ENCODE measurements around the gene JAZF1. TPM values are rescaled to one million over a fixed set of nuclear protein-coding genes. Genes with fewer than 3 reads are reported as not detected.

Gene JAZF1
- total RNA-seq, 1 experiment from 2014 or later: 3.4 TPM

GRCh38 chr7:28060371-28060950 is 120.1 kb downstream of the JAZF1 start:
- Histone ChIP-seq H3K9ac (ENCODE audit: low read length) (no peak overlapping the region), H4K20me1 (ENCODE audit: insufficient read depth) (no peaks in the 10 kb centered on the region), H2AFZ (ENCODE audit: low read depth, low read length, poor library complexity, severe bottlenecking) (no peak overlapping the region), H3K4me1 (ENCODE audit: control insufficient read depth in 1 of 2, insufficient read depth in 2 of 2, low read length in 2 of 2) (peaks cover 0 to 7% of the 10 kb centered on the region in 2 experiments; a peak in 2 of 4 replicates), H3K9me3 (ENCODE audit: control insufficient read depth in 1 of 2, insufficient read depth in 1 of 2, low read depth in 1 of 2, low read length in 2 of 2) (no peaks in the 10 kb centered on the region), H3K9me2 (ENCODE audit: insufficient read depth) (no peaks in the 10 kb centered on the region), H3K79me2 (ENCODE audit: insufficient read depth, low read length) (no peaks in the 10 kb centered on the region), H3K27ac (ENCODE audit: low read depth, low read length) (no peak overlapping the region), H3K4me3 (replicated peaks in 1 of 2; ENCODE audit: low read depth in 1 of 2, low read length in 2 of 2) (no peak overlapping the region), H3K27me3 (ENCODE audit: insufficient read depth, low read length) (no peaks in the 10 kb centered on the region), H3K4me2 (ENCODE audit: low read length) (no peak overlapping the region), H3K36me3 (ENCODE audit: control insufficient read depth in 1 of 2, insufficient read depth in 2 of 2, low read length in 2 of 2) (no peaks in the 10 kb centered on the region)
- BruUV-seq (replicated peaks): no TSS peak
- RAD21 ChIA-PET (ENCODE audit: low non-redundant PET in 1 of 2, low total read pairs in 2 of 2, uncharacterized antibody in 2 of 2, unreplicated experiment in 2 of 2): no interaction called here
- ATAC-seq: no peak
- CTCF ChIA-PET: interaction anchor here (1.8 to 3.7 kb wide), 3 partner anchors 14 to 33 kb away, joined by 5 to 33 read pairs (median 17); no protein-coding TSS in a partner anchor
- intact Hi-C loops (cut with micrococcal nuclease): no loop called here
- no peak for DNase-seq (ENCODE audit: low read depth, low spot score)
- TF ChIP-seq EZH2 (IDR thresholded peaks at IDR 0.05) (no peak), JUND (IDR thresholded peaks at IDR 0.05) (no peak), SP1 (IDR thresholded peaks at IDR 0.05; ENCODE audit: low read depth) (no peak)
- POLR2A ChIA-PET: no interaction called here

DNA sequence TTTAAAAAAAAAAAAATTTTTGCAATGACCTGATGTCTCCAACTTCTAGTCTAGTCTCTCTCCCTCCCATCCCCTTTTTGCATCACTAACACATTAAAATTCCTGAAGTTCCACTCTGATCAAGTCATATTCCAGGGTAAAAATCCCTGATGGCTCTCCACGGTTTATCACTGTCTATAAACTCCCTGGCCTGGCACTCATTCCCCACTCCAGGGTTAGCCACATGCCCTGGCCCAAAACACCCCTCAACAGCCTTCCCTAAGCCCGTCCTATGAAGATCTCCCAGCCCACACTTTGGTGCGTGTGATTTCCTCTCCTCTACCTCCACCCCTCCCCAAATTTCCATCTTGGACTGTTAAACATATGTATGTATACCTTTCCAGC is 125.4 kb downstream of the JAZF1 start:
- RAD21 ChIA-PET (ENCODE audit: low non-redundant PET in 1 of 2, low total read pairs in 2 of 2, uncharacterized antibody in 2 of 2, unreplicated experiment in 2 of 2): no interaction called here
- no peaks in the 10 kb centered on the region for H3K9me2 ChIP-seq (ENCODE audit: insufficient read depth)

More for the DNA sequence above, 125.4 kb downstream of the JAZF1 start:
- H4K20me1 ChIP-seq (ENCODE audit: insufficient read depth): no peaks in the 10 kb centered on the region
- no peaks in the 10 kb centered on the region for H3K79me2 ChIP-seq (ENCODE audit: insufficient read depth, low read length)
- ChIA-PET POLR2A (no interaction called here), CTCF (interaction anchor here (0.9 kb wide), 1 partner anchor 8 kb away, joined by 3 read pairs; no protein-coding TSS in a partner anchor)
- no peak for DNase-seq (ENCODE audit: low read depth, low spot score)
- BruUV-seq (replicated peaks): no TSS peak
- no peaks in the 10 kb centered on the region for H3K27me3 ChIP-seq (ENCODE audit: insufficient read depth, low read length)
- intact Hi-C loops (cut with micrococcal nuclease): no loop called here
- H3K9me3 ChIP-seq (ENCODE audit: control insufficient read depth in 1 of 2, insufficient read depth in 1 of 2, low read depth in 1 of 2, low read length in 2 of 2): no peaks in the 10 kb centered on the region
- TF ChIP-seq CBX3 (IDR thresholded peaks at IDR 0.05; ENCODE audit: low read depth): no peak
- TF ChIP-seq, protein P1, sequence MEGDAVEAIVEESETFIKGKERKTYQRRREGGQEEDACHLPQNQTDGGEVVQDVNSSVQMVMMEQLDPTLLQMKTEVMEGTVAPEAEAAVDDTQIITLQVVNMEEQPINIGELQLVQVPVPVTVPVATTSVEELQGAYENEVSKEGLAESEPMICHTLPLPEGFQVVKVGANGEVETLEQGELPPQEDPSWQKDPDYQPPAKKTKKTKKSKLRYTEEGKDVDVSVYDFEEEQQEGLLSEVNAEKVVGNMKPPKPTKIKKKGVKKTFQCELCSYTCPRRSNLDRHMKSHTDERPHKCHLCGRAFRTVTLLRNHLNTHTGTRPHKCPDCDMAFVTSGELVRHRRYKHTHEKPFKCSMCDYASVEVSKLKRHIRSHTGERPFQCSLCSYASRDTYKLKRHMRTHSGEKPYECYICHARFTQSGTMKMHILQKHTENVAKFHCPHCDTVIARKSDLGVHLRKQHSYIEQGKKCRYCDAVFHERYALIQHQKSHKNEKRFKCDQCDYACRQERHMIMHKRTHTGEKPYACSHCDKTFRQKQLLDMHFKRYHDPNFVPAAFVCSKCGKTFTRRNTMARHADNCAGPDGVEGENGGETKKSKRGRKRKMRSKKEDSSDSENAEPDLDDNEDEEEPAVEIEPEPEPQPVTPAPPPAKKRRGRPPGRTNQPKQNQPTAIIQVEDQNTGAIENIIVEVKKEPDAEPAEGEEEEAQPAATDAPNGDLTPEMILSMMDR (IDR thresholded peaks at IDR 0.05 in 2 of 3, conservative IDR thresholded peaks at IDR 0.05 in 1 of 3; ENCODE audit: borderline replicate concordance in 1 of 3, insufficient read depth in 1 of 3, low read depth in 2 of 3, low read length in 2 of 3): no peak
- no peak for TF ChIP-seq JUND (IDR thresholded peaks at IDR 0.05)
- no peak for TF ChIP-seq REST (IDR thresholded peaks at IDR 0.05; ENCODE audit: low read depth)
- no peak for TF ChIP-seq SP1 (IDR thresholded peaks at IDR 0.05; ENCODE audit: low read depth)
- TF ChIP-seq CEBPB (IDR thresholded peaks at IDR 0.05; ENCODE audit: low read depth): no peak
- TF ChIP-seq SIN3A (IDR thresholded peaks at IDR 0.05; ENCODE audit: low read depth): no peak
- no peak for TF ChIP-seq EZH2phosphoT487 (IDR thresholded peaks at IDR 0.05; ENCODE audit: borderline replicate concordance)
- no peak for TF ChIP-seq ZFX (IDR thresholded peaks at IDR 0.05)
- TF ChIP-seq SRF (IDR thresholded peaks at IDR 0.05; ENCODE audit: low read depth): no peak
- no peak overlapping the region for H3K27ac ChIP-seq (ENCODE audit: low read depth, low read length)
- H3K4me3 ChIP-seq (replicated peaks in 1 of 2; ENCODE audit: low read depth in 1 of 2, low read length in 2 of 2): no peak overlapping the region
- H2AFZ ChIP-seq (ENCODE audit: low read depth, low read length, poor library complexity, severe bottlenecking): no peak overlapping the region
- ATAC-seq: peak; percentile 44; the same call in 1 of the 2 replicates
- H3K4me1 ChIP-seq (ENCODE audit: control insufficient read depth in 1 of 2, insufficient read depth in 2 of 2, low read length in 2 of 2): peaks cover 0 to 13% of the 10 kb centered on the region in 2 experiments; a peak in 1 of 4 replicates
- H3K4me2 ChIP-seq (ENCODE audit: low read length): 0 out of 2 replicates have a peak overlapping the region, but pooled peaks have one; percentile 6
- no peak overlapping the region for H3K9ac ChIP-seq (ENCODE audit: low read length)
- no peaks in the 10 kb centered on the region for H3K36me3 ChIP-seq (ENCODE audit: control insufficient read depth in 1 of 2, insufficient read depth in 2 of 2, low read length in 2 of 2)
